ENCODE results near the gene RIPK3. TPM values are rescaled to one million over a fixed set of nuclear protein-coding genes. Genes with fewer than 3 reads are reported as not detected.

Gene RIPK3
- total RNA-seq, 2 experiments from 2014 or later, result 8.1 to 14.5 TPM

DNA sequence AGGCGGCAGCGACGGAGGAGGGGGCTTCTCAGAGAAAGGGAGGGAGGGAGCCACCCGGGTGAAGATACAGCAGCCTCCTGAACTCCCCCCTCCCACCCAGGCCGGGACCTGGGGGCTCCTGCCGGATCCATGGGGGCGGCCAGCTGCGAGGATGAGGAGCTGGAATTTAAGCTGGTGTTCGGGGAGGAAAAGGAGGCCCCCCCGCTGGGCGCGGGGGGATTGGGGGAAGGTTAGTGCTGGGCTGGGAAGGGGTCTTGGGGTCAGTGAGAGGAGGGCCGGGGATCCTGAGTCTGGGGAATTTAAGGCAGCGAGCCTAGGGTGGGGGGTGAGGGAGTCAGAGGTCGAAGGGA is 28.4 kb upstream of the RIPK3 start:
- BruUV-seq (replicated peaks), result no TSS peak
- CTCF ChIA-PET (ENCODE audit: unreplicated experiment), result interaction anchor here (1.0 kb wide), 1 partner anchor 63 kb away, joined by 4 read pairs; no protein-coding TSS in a partner anchor

DNA sequence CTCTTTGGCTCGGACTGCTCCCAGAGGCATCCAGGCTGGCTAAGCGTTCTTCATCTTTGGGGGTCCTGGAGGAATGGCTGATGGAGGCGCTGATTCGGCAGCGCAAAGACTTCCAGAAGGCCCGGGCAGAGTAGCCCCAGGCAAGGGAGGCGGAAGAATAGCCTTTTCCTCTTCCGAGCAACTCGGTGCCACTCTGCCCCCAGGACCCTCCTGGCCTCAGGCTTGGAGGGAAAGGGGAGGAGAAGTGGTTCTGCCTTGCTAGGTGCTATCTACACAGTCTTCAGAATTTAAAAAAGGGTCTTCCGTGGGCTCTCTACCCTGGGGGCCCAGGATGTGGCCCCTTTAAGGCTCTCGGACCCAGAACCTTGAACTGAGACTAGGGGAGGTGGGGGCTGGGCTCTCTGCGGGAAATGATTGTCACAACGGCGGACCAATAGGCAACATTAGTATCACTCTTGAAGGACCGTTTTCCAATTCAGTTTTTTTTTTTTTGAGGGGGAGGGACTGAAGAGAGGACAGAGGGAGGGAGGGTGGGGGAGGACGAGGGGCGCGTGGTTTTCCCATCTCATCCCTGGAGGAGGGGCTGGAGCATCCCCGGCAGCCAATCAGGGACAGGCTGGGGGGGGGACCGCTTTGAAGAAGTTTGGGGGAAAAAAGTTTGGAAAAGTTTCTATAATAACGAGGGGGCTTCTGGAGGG is 27.9 kb upstream of the RIPK3 start, which contains the start of gene NFATC4:
Gene NFATC4 (plus strand): TSS at position 671 of the 698 bp plus-strand sequence. CDS start 157 bp downstream, outside the sequence.
- Histone ChIP-seq H4K20me1 (ENCODE audit: insufficient read depth, low read length) (no peaks in the 10 kb centered on the region), H3K9me2 (ENCODE audit: insufficient read depth, low read length) (no peaks in the 10 kb centered on the region), H3K27ac (ENCODE audit: low read depth, low read length, poor library complexity, severe bottlenecking) (peak within 1 kb of the TSS; percentile 93), H2AFZ (ENCODE audit: low read length) (peak within 1 kb of the TSS; percentile 92), H3K36me3 (ENCODE audit: insufficient read depth, low read length) (no peaks in the 10 kb centered on the region), H3K79me2 (ENCODE audit: insufficient read depth, low read depth, low read length) (peaks cover 3% of the 10 kb centered on the region; the same call in 1 of the 2 replicates), H3K4me3 (ENCODE audit: low read depth, low read length, poor library complexity, severe bottlenecking) (peak within 1 kb of the TSS; percentile 91), H3K4me1 (ENCODE audit: insufficient read depth, low read length, poor library complexity, severe bottlenecking) (peaks cover 29% of the 10 kb centered on the region), H3K9me3 (ENCODE audit: low read length) (no peaks in the 10 kb centered on the region), H3K4me2 (ENCODE audit: low read length) (peak within 1 kb of the TSS; percentile 99)
- intact Hi-C loops (cut with micrococcal nuclease; ENCODE audit: unreplicated experiment), result loop anchor here (2.0 to 10.0 kb wide), 4 partner anchors 125 to 803 kb away; partner anchors contain the start of genes AP1G2, PSME2, RNF31 and TINF2
- DNase-seq (ENCODE audit: low spot score), result peak; percentile 95
- ChIA-PET CTCF (ENCODE audit: unreplicated experiment) (interaction anchor here (1.0 kb wide), 1 partner anchor 64 kb away, joined by 4 read pairs; no protein-coding TSS in a partner anchor), POLR2A (interaction anchor here (0.5 to 1.5 kb wide), 3 partner anchors 17 to 94 kb away, joined by 5 to 8 read pairs (median 5); no protein-coding TSS in a partner anchor)
- no TSS peak for BruUV-seq (replicated peaks)
- TF ChIP-seq, protein P1, sequence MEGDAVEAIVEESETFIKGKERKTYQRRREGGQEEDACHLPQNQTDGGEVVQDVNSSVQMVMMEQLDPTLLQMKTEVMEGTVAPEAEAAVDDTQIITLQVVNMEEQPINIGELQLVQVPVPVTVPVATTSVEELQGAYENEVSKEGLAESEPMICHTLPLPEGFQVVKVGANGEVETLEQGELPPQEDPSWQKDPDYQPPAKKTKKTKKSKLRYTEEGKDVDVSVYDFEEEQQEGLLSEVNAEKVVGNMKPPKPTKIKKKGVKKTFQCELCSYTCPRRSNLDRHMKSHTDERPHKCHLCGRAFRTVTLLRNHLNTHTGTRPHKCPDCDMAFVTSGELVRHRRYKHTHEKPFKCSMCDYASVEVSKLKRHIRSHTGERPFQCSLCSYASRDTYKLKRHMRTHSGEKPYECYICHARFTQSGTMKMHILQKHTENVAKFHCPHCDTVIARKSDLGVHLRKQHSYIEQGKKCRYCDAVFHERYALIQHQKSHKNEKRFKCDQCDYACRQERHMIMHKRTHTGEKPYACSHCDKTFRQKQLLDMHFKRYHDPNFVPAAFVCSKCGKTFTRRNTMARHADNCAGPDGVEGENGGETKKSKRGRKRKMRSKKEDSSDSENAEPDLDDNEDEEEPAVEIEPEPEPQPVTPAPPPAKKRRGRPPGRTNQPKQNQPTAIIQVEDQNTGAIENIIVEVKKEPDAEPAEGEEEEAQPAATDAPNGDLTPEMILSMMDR (conservative IDR thresholded peaks at IDR 0.05; ENCODE audit: low read length), result no peak
- TF ChIP-seq EZH2phosphoT487 (IDR thresholded peaks at IDR 0.05; ENCODE audit: borderline replicate concordance, low read depth, low read length), result no peak

More for the DNA sequence above, 28.4 kb upstream of the RIPK3 start:
- TF ChIP-seq EZH2phosphoT487 (IDR thresholded peaks at IDR 0.05; ENCODE audit: borderline replicate concordance, low read depth, low read length), result no peak
- TF ChIP-seq, protein P1 (conservative IDR thresholded peaks at IDR 0.05; ENCODE audit: low read length), result no peak
- Histone ChIP-seq H3K36me3 (ENCODE audit: insufficient read depth, low read length) (0 out of 2 replicates have a peak, but pooled peaks cover 5% of the 10 kb centered on the region), H3K4me2 (ENCODE audit: low read length) (peak overlapping the region; percentile 99), H2AFZ (ENCODE audit: low read length) (peak overlapping the region; percentile 92), H3K9me2 (ENCODE audit: insufficient read depth, low read length) (no peaks in the 10 kb centered on the region), H4K20me1 (ENCODE audit: insufficient read depth, low read length) (no peaks in the 10 kb centered on the region), H3K79me2 (ENCODE audit: insufficient read depth, low read depth, low read length) (peaks cover 3% of the 10 kb centered on the region; the same call in 1 of the 2 replicates), H3K9me3 (ENCODE audit: low read length) (no peaks in the 10 kb centered on the region), H3K27ac (ENCODE audit: low read depth, low read length, poor library complexity, severe bottlenecking) (peak overlapping the region; percentile 93), H3K4me1 (ENCODE audit: insufficient read depth, low read length, poor library complexity, severe bottlenecking) (peaks cover 29% of the 10 kb centered on the region), H3K4me3 (ENCODE audit: low read depth, low read length, poor library complexity, severe bottlenecking) (peak overlapping the region; percentile 91)
- no peak for DNase-seq (ENCODE audit: low spot score)
- intact Hi-C loops (cut with micrococcal nuclease; ENCODE audit: unreplicated experiment), result loop anchor here (5.0 to 10.0 kb wide), 2 partner anchors 171 to 803 kb away; partner anchors contain the start of genes AP1G2 and TM9SF1
- POLR2A ChIA-PET, result interaction anchor here (0.5 to 1.5 kb wide), 3 partner anchors 17 to 95 kb away, joined by 5 to 8 read pairs (median 5); no protein-coding TSS in a partner anchor
